ENCODE measurements around the gene MVB12B.

The MVB12B gene

DNA sequence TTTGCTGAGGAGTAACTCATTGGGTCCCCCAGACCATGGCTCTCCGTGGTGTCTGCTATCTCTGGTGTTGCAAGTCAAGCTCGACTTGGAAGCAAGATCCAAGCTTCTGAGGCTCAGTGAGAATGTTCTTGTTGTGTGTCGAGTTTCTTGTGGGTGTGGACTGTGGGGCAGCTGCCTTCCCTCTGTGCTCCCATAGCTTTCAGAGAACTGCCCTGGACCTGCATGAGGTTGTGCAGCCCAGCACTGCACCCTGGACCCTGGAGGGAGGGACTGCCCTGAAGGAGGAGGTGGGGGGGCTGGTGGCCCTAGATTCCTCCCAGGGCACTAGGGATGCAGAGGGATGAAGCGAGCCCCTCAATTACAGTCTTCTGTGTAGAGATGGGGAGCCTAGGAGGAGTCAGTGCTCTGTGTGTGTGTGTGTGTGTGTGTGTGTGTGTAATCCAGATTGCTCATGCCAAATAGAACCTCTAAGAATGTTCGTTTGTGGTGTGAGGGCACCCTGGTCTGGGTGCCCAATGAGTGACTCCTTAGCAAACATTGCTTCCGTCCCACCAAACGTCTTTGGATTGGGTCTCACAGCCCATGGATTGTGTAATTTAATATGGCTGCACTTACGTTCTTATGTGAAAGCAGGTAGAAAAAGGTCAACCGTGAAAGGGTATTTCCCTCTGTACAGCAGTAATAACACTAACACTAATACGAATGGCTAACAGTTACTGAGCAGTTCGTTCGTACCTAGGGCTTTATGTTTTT lies 143.8 kb downstream of the MVB12B start:
- TF ChIP-seq SIN3A (IDR thresholded peaks at IDR 0.05; ENCODE audit: borderline replicate concordance, insufficient read depth, low read length) (no peak), TAF1 (IDR thresholded peaks at IDR 0.05; ENCODE audit: borderline replicate concordance, insufficient read depth, low read length) (no peak), FOXP2 (optimal IDR thresholded peaks at IDR 0.05; ENCODE audit: borderline replicate concordance, extremely low read depth, extremely low read length, insufficient read depth) (no peak), POLR2AphosphoS5 (IDR thresholded peaks at IDR 0.05; ENCODE audit: low read depth, low read length) (no peak)
- TF ChIP-seq, protein P1, sequence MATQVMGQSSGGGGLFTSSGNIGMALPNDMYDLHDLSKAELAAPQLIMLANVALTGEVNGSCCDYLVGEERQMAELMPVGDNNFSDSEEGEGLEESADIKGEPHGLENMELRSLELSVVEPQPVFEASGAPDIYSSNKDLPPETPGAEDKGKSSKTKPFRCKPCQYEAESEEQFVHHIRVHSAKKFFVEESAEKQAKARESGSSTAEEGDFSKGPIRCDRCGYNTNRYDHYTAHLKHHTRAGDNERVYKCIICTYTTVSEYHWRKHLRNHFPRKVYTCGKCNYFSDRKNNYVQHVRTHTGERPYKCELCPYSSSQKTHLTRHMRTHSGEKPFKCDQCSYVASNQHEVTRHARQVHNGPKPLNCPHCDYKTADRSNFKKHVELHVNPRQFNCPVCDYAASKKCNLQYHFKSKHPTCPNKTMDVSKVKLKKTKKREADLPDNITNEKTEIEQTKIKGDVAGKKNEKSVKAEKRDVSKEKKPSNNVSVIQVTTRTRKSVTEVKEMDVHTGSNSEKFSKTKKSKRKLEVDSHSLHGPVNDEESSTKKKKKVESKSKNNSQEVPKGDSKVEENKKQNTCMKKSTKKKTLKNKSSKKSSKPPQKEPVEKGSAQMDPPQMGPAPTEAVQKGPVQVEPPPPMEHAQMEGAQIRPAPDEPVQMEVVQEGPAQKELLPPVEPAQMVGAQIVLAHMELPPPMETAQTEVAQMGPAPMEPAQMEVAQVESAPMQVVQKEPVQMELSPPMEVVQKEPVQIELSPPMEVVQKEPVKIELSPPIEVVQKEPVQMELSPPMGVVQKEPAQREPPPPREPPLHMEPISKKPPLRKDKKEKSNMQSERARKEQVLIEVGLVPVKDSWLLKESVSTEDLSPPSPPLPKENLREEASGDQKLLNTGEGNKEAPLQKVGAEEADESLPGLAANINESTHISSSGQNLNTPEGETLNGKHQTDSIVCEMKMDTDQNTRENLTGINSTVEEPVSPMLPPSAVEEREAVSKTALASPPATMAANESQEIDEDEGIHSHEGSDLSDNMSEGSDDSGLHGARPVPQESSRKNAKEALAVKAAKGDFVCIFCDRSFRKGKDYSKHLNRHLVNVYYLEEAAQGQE (IDR thresholded peaks at IDR 0.05; ENCODE audit: insufficient read depth in 1 of 2, low read depth in 2 of 2, low read length in 2 of 2) = no peak

DNA sequence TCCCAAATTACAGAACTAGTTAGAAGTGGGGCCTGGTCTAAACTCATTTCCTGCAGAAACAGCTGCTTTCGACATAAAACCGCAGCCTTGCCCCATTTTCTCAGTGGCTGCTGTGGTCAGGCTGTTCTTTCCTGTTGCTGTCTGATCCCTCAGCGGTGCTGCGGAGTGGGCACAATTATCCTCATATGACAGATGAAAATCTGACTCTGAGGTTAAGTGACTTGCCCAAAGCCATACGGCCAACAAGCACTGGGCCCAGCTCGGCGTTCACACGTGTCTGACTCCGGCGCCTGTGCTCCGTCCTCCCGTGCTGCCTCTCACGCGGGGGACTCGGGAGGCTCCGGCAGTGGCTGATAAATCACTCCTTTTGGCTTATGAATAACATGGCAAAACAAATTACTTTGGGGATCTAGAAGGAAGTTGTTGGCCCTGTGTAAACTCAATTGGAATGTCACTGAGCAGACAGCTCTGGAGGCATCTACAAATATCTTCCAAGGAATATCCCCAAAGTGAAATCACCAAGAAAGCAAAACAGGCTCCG lies 144.5 kb downstream of the MVB12B start:
- TF ChIP-seq FOXP2 (optimal IDR thresholded peaks at IDR 0.05; ENCODE audit: borderline replicate concordance, extremely low read depth, extremely low read length, insufficient read depth) (no peak), SIN3A (IDR thresholded peaks at IDR 0.05; ENCODE audit: borderline replicate concordance, insufficient read depth, low read length) (no peak), TAF1 (IDR thresholded peaks at IDR 0.05; ENCODE audit: borderline replicate concordance, insufficient read depth, low read length) (no peak), POLR2AphosphoS5 (IDR thresholded peaks at IDR 0.05; ENCODE audit: low read depth, low read length) (no peak)
- TF ChIP-seq, protein P1 (IDR thresholded peaks at IDR 0.05; ENCODE audit: insufficient read depth in 1 of 2, low read depth in 2 of 2, low read length in 2 of 2) = no peak

DNA sequence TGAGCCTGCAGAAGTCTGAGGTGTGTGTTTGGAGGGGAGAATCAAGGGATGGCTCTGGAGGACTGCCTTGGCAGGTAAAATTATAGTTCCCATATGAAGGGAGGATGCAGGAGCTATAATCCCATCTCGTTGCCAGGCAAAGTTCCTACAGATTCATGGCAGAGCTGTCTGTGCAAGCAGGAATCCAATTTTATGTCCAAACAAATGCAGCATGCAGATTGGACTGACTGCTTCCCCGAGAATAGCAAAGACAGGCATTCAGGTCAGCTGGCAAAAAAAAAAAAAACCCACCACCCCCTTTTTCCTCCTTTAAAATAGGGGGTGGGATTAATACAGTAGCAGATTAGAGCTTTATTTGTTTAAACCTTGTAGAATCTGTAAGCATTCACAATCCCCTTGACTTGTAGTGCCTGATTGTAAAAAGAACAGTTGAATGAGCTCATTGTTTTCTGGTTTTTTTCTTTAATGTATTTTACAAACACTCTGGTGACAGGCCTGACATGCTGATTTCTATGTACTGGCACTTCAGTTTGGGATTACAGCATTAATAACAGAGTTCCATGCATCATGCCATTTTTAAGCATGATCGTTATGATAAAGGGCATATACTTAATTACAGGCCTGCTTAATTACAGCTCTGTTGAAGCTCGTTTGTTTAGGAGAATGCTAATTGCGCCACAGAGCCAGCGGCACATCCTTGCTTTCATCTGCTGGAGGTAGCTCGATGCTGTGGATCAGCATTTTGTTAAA lies 145.7 kb downstream of the MVB12B start:
- TF ChIP-seq TAF1 (IDR thresholded peaks at IDR 0.05; ENCODE audit: borderline replicate concordance, insufficient read depth, low read length) = no peak
- TF ChIP-seq, protein P1 (IDR thresholded peaks at IDR 0.05; ENCODE audit: insufficient read depth in 1 of 2, low read depth in 2 of 2, low read length in 2 of 2) = no peak
- no peak for TF ChIP-seq POLR2AphosphoS5 (IDR thresholded peaks at IDR 0.05; ENCODE audit: low read depth, low read length)
- no peak for TF ChIP-seq FOXP2 (optimal IDR thresholded peaks at IDR 0.05; ENCODE audit: borderline replicate concordance, extremely low read depth, extremely low read length, insufficient read depth)
- no peak for TF ChIP-seq SIN3A (IDR thresholded peaks at IDR 0.05; ENCODE audit: borderline replicate concordance, insufficient read depth, low read length)

DNA sequence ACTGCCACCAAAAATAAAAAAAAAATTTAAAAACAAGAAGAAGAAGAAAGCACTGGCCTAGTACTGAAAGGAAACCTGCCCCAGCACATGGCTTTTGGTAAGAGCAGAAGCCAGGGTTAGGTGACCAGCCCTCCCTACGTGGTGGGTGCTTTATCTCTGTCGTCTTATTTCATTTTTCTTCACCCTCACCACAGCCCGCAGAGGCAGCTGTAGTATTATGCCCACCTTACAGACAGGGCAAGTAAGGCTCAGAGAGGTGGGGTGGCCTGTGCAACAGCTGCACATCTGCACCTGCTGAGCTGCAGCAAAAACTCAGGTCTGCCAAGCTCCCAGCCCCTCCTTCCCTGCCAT lies 146.3 kb downstream of the MVB12B start:
- TF ChIP-seq SIN3A (IDR thresholded peaks at IDR 0.05; ENCODE audit: borderline replicate concordance, insufficient read depth, low read length) = no peak
- TF ChIP-seq FOXP2 (optimal IDR thresholded peaks at IDR 0.05; ENCODE audit: borderline replicate concordance, extremely low read depth, extremely low read length, insufficient read depth) = no peak
- TF ChIP-seq TAF1 (IDR thresholded peaks at IDR 0.05; ENCODE audit: borderline replicate concordance, insufficient read depth, low read length) = no peak
- TF ChIP-seq POLR2AphosphoS5 (IDR thresholded peaks at IDR 0.05; ENCODE audit: low read depth, low read length) = no peak
- TF ChIP-seq, protein P1 (IDR thresholded peaks at IDR 0.05; ENCODE audit: insufficient read depth in 1 of 2, low read depth in 2 of 2, low read length in 2 of 2) = no peak

All from PFSK-1 (cell line).